ENCODE measurements around the gene BEND5. TPM values are rescaled to one million over a fixed set of nuclear protein-coding genes. Genes with fewer than 3 reads are reported as not detected.

The BEND5 gene
- total RNA-seq, 5 donors from 2014 or later (not counting 1 experiment from before 2014, with no cell fraction given): 3.3 to 7.9 (median 5.6) TPM

DNA sequence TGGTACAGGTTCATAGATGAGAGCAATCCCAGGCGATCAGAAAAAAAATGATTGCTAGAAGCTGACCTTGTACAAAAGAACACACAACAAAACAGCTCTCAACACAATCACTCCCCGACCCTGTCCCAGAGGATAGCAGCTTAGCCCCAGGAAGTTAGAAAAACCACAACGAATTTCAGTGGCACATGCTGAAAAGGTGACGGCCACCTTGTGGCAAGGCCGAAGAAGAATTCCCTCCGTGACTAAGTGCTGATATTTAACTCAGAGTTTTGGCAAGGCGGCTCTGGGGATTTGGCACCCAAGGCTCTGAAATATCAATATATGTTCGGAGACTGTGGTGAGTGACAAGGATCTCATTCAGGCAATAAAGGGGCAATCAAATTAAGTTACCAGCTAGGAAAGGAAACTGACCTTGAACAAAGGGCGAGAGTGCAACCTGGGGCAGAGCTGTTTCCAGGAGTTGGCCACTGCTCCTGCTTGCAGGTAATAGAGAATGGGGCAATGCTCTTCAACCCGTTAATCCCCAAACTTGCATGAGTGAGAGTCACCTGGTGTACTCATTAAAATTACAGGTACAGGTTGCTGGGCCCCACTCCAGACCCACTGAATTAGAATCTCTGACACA, 96.2 kb downstream of the BEND5 start:
- ATAC-seq (replicated peaks in 1 of 4): no peak
- 60% methylated on average over 8 of the region's 10 CpGs for WGBS (ENCODE audit: insufficient coverage)
- H3K4me1 ChIP-seq (ENCODE audit: control insufficient read depth in 1 of 2, extremely low read depth in 1 of 2, insufficient read depth in 2 of 2, low read length in 2 of 2): no peaks in the 10 kb centered on the region
- Mint-ChIP-seq H3K4me1 (no peaks in the 10 kb centered on the region), H3K4me3 (no peak overlapping the region), H3K27ac (no peak overlapping the region), H3K27me3 (peaks cover 0 to 11% of the 10 kb centered on the region in 2 donors), H3K36me3 (no peaks in the 10 kb centered on the region), H3K9me3 (no peaks in the 10 kb centered on the region)
- ChIA-PET POLR2A (no interaction called here), CTCF (no interaction called here)
- no peak for DNase-seq
- no peak overlapping the region for H3K4me3 ChIP-seq (ENCODE audit: control insufficient read depth in 1 of 2, extremely low read depth in 1 of 2, low read length in 1 of 2)
- no peaks in the 10 kb centered on the region for H3K36me3 ChIP-seq (ENCODE audit: control insufficient read depth in 2 of 2, extremely low read depth in 1 of 2, insufficient read depth in 1 of 2, low read length in 1 of 2)
- H3K9me3 ChIP-seq: no peaks in the 10 kb centered on the region
- no peak overlapping the region for H3K27ac ChIP-seq (ENCODE audit: low read length)
- peaks cover 0 to 7% of the 10 kb centered on the region in 2 experiments for H3K27me3 ChIP-seq (replicated peaks in 1 of 2; ENCODE audit: control insufficient read depth in 2 of 2, extremely low read depth in 1 of 2, insufficient read depth in 2 of 2, low read length in 1 of 2)

DNA sequence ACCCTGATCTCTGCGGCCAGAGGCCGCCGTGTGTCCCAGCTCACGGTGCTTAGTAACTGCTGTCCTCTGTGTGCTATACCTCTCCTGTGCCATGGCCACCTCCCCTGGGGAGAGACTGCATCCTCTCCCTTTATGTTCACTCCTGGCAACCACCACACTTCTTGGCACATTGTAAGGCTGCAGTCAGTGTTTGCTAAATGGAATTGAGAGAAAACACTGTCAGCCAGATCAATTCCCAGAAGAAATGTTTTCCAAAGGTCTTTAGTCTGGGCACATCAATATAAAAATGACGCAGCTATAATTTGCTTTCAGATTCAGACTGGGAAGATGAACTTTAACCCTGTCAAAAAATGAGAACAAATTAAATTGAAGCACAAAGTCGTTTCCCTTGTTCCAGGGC, 96.8 kb downstream of the BEND5 start:
- DNase-seq (no peak), ATAC-seq (replicated peaks in 1 of 4) (no peak)
- POLR2A ChIA-PET: no interaction called here
- no peaks in the 10 kb centered on the region for H3K36me3 ChIP-seq (ENCODE audit: control insufficient read depth in 2 of 2, extremely low read depth in 1 of 2, insufficient read depth in 1 of 2, low read length in 1 of 2)
- Mint-ChIP-seq H3K36me3 (no peaks in the 10 kb centered on the region), H3K27me3 (peaks cover 0 to 18% of the 10 kb centered on the region in 2 donors), H3K4me3 (no peak overlapping the region), H3K27ac (no peak overlapping the region), H3K4me1 (no peaks in the 10 kb centered on the region), H3K9me3 (no peaks in the 10 kb centered on the region)
- 87% methylated on average over 6 of the region's 6 CpGs for WGBS (ENCODE audit: insufficient coverage)
- CTCF ChIA-PET: interaction anchor here in 1 of 2 donors (0.6 kb wide), 1 partner anchor 394 kb away, joined by 6 read pairs; no protein-coding TSS in a partner anchor
- no peaks in the 10 kb centered on the region for H3K4me1 ChIP-seq (ENCODE audit: control insufficient read depth in 1 of 2, extremely low read depth in 1 of 2, insufficient read depth in 2 of 2, low read length in 2 of 2)
- peaks cover 0 to 7% of the 10 kb centered on the region in 2 experiments for H3K27me3 ChIP-seq (replicated peaks in 1 of 2; ENCODE audit: control insufficient read depth in 2 of 2, extremely low read depth in 1 of 2, insufficient read depth in 2 of 2, low read length in 1 of 2)
- no peaks in the 10 kb centered on the region for H3K9me3 ChIP-seq
- H3K27ac ChIP-seq (ENCODE audit: low read length): no peak overlapping the region
- no peak overlapping the region for H3K4me3 ChIP-seq (ENCODE audit: control insufficient read depth in 1 of 2, extremely low read depth in 1 of 2, low read length in 1 of 2)

DNA sequence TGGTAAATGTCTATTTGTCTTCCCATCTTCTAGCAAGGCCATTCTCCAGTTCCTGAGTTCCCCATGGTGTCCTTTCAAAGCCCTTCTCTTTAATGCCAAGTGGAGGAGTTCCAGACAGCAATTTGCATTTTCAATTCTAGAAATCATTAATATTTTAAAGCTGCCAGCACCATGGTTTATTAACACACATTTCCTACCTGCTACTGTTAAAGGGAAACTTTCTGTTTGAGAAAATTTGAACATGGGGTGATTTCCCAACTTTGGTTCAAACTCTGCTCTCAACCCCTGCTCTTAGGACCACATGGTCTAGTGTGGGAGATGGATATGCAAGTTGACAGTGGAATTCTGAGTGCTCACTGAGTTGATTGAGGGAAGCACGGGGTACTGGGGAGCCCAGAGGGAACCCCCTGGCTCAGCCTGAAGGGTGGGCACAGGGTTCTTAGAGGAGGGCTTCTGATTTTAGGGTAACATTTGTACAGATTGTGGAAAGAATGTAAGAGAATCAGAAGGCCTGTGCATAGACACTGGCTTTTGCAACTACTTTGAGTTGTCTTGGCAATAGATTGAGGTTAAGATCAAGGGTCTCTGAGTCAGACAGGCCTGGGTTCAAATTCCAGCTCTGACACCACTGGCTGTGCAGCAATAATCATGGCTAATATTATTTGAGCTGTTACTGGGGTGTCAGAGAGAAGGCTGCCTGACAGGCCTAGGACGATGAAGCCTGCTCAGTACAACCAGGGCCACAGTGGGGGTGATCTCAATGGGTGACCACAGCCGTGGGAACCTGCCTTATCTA, 97.8 kb downstream of the BEND5 start:
- Histone ChIP-seq H3K27ac (ENCODE audit: low read length) (no peak overlapping the region), H3K36me3 (ENCODE audit: control insufficient read depth in 2 of 2, extremely low read depth in 1 of 2, insufficient read depth in 1 of 2, low read length in 1 of 2) (no peaks in the 10 kb centered on the region), H3K9me3 (no peaks in the 10 kb centered on the region), H3K27me3 (replicated peaks in 1 of 2; ENCODE audit: control insufficient read depth in 2 of 2, extremely low read depth in 1 of 2, insufficient read depth in 2 of 2, low read length in 1 of 2) (peaks cover 0 to 9% of the 10 kb centered on the region in 2 experiments), H3K4me3 (ENCODE audit: control insufficient read depth in 1 of 2, extremely low read depth in 1 of 2, low read length in 1 of 2) (no peak overlapping the region), H3K4me1 (ENCODE audit: control insufficient read depth in 1 of 2, extremely low read depth in 1 of 2, insufficient read depth in 2 of 2, low read length in 2 of 2) (no peaks in the 10 kb centered on the region)
- Mint-ChIP-seq H3K27me3 (peaks cover 4 to 24% of the 10 kb centered on the region in 2 donors), H3K27ac (no peak overlapping the region), H3K9me3 (no peaks in the 10 kb centered on the region), H3K36me3 (no peaks in the 10 kb centered on the region), H3K4me1 (no peaks in the 10 kb centered on the region), H3K4me3 (no peak overlapping the region)
- CTCF ChIA-PET: no interaction called here
- no peak for DNase-seq
- POLR2A ChIA-PET: no interaction called here
- ATAC-seq (replicated peaks in 1 of 4): no peak
- WGBS (ENCODE audit: insufficient coverage): 58% methylated on average over 2 of the region's 3 CpGs
